Loucy (cell line): ENCODE results near the gene TMEM59L.

Source experiments
- H2AFZ ChIP-seq: fragments of 200-600 bp; sonication (generic); 2 replicates; pipeline ENCODE4 v1.6.0; 2016; ENCODE audit warnings: antibody characterized with exemption, mild to moderate bottlenecking, low read length, moderate library complexity
- H3F3A ChIP-seq: fragments of 200-600 bp; 2 replicates; pipeline ENCODE4 v1.6.0; 2016; ENCODE audit warnings: antibody characterized with exemption, low read depth, mild to moderate bottlenecking
- H3K27me3 ChIP-seq: fragments of 200-600 bp; sonication (generic); 2 replicates; pipeline ENCODE4 v1.6.1; 2014; ENCODE audit warnings: low read length, mild to moderate bottlenecking; ENCODE audit not compliant: insufficient read depth, poor library complexity, severe bottlenecking
- H3K36me3 ChIP-seq: fragments of 200-600 bp; sonication (generic); 2 replicates; pipeline ENCODE4 v1.6.1; 2016; ENCODE audit warnings: low read length; ENCODE audit not compliant: insufficient read depth
- H3K4me1 ChIP-seq: fragments of 200-600 bp; sonication (generic); 2 replicates; pipeline ENCODE4 v1.5.1; 2014; ENCODE audit warnings: low read length, mild to moderate bottlenecking; ENCODE audit not compliant: insufficient read depth, poor library complexity, severe bottlenecking
- H3K4me2 ChIP-seq: fragments of 200-600 bp; sonication (generic); 2 replicates; pipeline ENCODE4 v1.6.0; 2014; ENCODE audit warnings: antibody characterized with exemption, low read length, low read depth, mild to moderate bottlenecking; ENCODE audit not compliant: poor library complexity, severe bottlenecking
- H3K4me3 ChIP-seq: fragments of 200-600 bp; sonication (generic); 2 replicates; pipeline ENCODE4 v1.5.1; 2014; ENCODE audit warnings: low read length, mild to moderate bottlenecking, mixed read lengths; ENCODE audit not compliant: poor library complexity, severe bottlenecking
- H3K79me2 ChIP-seq: fragments of 200-600 bp; sonication (generic); 2 replicates; pipeline ENCODE4 v1.6.1; 2014; ENCODE audit warnings: low read length; ENCODE audit not compliant: insufficient read depth
- H3K9ac ChIP-seq: fragments of 200-600 bp; sonication (generic); 2 replicates; pipeline ENCODE4 v1.6.0; 2014; ENCODE audit warnings: mild to moderate bottlenecking, low read depth, low read length, moderate library complexity; ENCODE audit not compliant: poor library complexity, severe bottlenecking
- H3K9me2 ChIP-seq: fragments of 200-600 bp; sonication (generic); replicated peaks from 2 replicates; pipeline ENCODE4 v1.6.1; 2016; ENCODE audit warnings: low read depth, low read length, mixed read lengths
- H3K9me3 ChIP-seq: fragments of 200-600 bp; sonication (generic); 2 replicates; pipeline ENCODE4 v1.6.1; 2014; ENCODE audit warnings: mild to moderate bottlenecking, antibody characterized with exemption, low read length, low read depth; ENCODE audit not compliant: insufficient read depth
- H4K20me1 ChIP-seq: fragments of 200-600 bp; sonication (generic); 2 replicates; pipeline ENCODE4 v1.6.0; 2014; ENCODE audit warnings: antibody characterized with exemption, low read length, mild to moderate bottlenecking; ENCODE audit not compliant: insufficient read depth, poor library complexity, severe bottlenecking
- EZH2phosphoT487 ChIP-seq: fragments of 200-600 bp; IDR thresholded peaks from 2 replicates; pipeline ENCODE4 v1.6.1; 2018; ENCODE audit warnings: antibody characterized with exemption, mild to moderate bottlenecking, moderate library complexity, borderline replicate concordance
- TF ChIP-seq, protein P1 (sequence below): fragments of 200-600 bp; sonication (generic); conservative IDR thresholded peaks from 2 replicates; pipeline ENCODE4 v1.5.1; 2014; ENCODE audit warnings: mild to moderate bottlenecking, antibody characterized with exemption, low read length

The TMEM59L gene

GRCh38 chr19:18629166-18630088 lies 16.8 kb downstream of the TMEM59L start:
- Histone ChIP-seq H3F3A (no peaks in the 10 kb centered on the region), H3K79me2 (no peaks in the 10 kb centered on the region), H3K4me1 (no peaks in the 10 kb centered on the region), H3K9ac (no peak overlapping the region), H3K4me2 (no peak overlapping the region), H4K20me1 (no peaks in the 10 kb centered on the region), H3K36me3 (no peaks in the 10 kb centered on the region), H3K9me3 (no peaks in the 10 kb centered on the region), H3K4me3 (no peak overlapping the region), H3K9me2 (no peaks in the 10 kb centered on the region), H2AFZ (no peak overlapping the region), H3K27me3 (no peaks in the 10 kb centered on the region)
- TF ChIP-seq, protein P1, sequence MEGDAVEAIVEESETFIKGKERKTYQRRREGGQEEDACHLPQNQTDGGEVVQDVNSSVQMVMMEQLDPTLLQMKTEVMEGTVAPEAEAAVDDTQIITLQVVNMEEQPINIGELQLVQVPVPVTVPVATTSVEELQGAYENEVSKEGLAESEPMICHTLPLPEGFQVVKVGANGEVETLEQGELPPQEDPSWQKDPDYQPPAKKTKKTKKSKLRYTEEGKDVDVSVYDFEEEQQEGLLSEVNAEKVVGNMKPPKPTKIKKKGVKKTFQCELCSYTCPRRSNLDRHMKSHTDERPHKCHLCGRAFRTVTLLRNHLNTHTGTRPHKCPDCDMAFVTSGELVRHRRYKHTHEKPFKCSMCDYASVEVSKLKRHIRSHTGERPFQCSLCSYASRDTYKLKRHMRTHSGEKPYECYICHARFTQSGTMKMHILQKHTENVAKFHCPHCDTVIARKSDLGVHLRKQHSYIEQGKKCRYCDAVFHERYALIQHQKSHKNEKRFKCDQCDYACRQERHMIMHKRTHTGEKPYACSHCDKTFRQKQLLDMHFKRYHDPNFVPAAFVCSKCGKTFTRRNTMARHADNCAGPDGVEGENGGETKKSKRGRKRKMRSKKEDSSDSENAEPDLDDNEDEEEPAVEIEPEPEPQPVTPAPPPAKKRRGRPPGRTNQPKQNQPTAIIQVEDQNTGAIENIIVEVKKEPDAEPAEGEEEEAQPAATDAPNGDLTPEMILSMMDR = no peak
- TF ChIP-seq EZH2phosphoT487 = no peak

GRCh38 chr19:18633321-18633720 lies 20.7 kb downstream of the TMEM59L start:
- Histone ChIP-seq H3K79me2 (peaks cover 14% of the 10 kb centered on the region; the same call in 1 of the 2 replicates), H3F3A (no peaks in the 10 kb centered on the region), H3K4me1 (peaks cover 7% of the 10 kb centered on the region), H3K9me3 (no peaks in the 10 kb centered on the region), H3K9ac (no peak overlapping the region), H3K27me3 (no peaks in the 10 kb centered on the region), H3K36me3 (no peaks in the 10 kb centered on the region), H4K20me1 (peaks cover 5% of the 10 kb centered on the region), H3K9me2 (no peaks in the 10 kb centered on the region), H2AFZ (no peak overlapping the region), H3K4me2 (no peak overlapping the region), H3K4me3 (no peak overlapping the region)
- TF ChIP-seq, protein P1 = no peak
- no peak for TF ChIP-seq EZH2phosphoT487

GRCh38 chr19:18634612-18635297 lies 22.1 kb downstream of the TMEM59L start:
- Histone ChIP-seq H3K9me2 (no peaks in the 10 kb centered on the region), H3K4me1 (peaks cover 9% of the 10 kb centered on the region), H3K36me3 (no peaks in the 10 kb centered on the region), H3F3A (no peaks in the 10 kb centered on the region), H3K9ac (no peak overlapping the region), H3K4me3 (no peak overlapping the region), H3K9me3 (no peaks in the 10 kb centered on the region), H2AFZ (no peak overlapping the region), H4K20me1 (peaks cover 5% of the 10 kb centered on the region), H3K27me3 (no peaks in the 10 kb centered on the region), H3K4me2 (no peak overlapping the region), H3K79me2 (peaks cover 16% of the 10 kb centered on the region; the same call in 1 of the 2 replicates)
- TF ChIP-seq, protein P1 = no peak
